Neural cell (in vitro differentiated cells): ENCODE data around the gene CRAMP1. TPM values are rescaled to one million over a fixed set of nuclear protein-coding genes. Genes with fewer than 3 reads are reported as not detected.

Experiments
- H2AFZ ChIP-seq: fragments of 200-600, 300-800 bp; sonication (generic), shearing (Covaris generic); 2 replicates; pipeline ENCODE4 v1.6.0; 2014; ENCODE audit warnings: low read depth, mild to moderate bottlenecking, antibody characterized with exemption, low read length, moderate library complexity
- H3F3A ChIP-seq: fragments of 200-600 bp; shearing (Covaris generic); 2 replicates; pipeline ENCODE4 v1.6.1; 2016; ENCODE audit warnings: mild to moderate bottlenecking, moderate library complexity, mixed read lengths, antibody characterized with exemption, low read length; ENCODE audit not compliant: insufficient read depth, poor library complexity, severe bottlenecking
- H3K27ac ChIP-seq: fragments of 200-600, 300-800 bp; sonication (generic), shearing (Covaris generic); 2 replicates; pipeline ENCODE4 v1.5.1; 2014; ENCODE audit warnings: mild to moderate bottlenecking, low read length, moderate library complexity
- H3K27me3 ChIP-seq: fragments of 300-800, 200-600 bp; sonication (generic), shearing (Covaris generic); 2 replicates; pipeline ENCODE4 v1.6.0; 2014; ENCODE audit warnings: mild to moderate bottlenecking, low read depth, low read length, moderate library complexity; ENCODE audit not compliant: insufficient read depth
- H3K36me3 ChIP-seq: fragments of 300-800, 200-600 bp; sonication (generic), shearing (Covaris generic); 2 replicates; pipeline ENCODE4 v1.5.1; 2014; ENCODE audit warnings: mild to moderate bottlenecking, antibody characterized with exemption, low read length, moderate library complexity; ENCODE audit not compliant: insufficient read depth
- H3K4me2 ChIP-seq: fragments of 300-800, 200-600 bp; sonication (generic), shearing (Covaris generic); 2 replicates; pipeline ENCODE4 v1.6.0; 2014; ENCODE audit warnings: mild to moderate bottlenecking, low read length
- H3K4me3 ChIP-seq: fragments of 300-800, 200-600 bp; sonication (generic), shearing (Covaris generic); 2 replicates; pipeline ENCODE4 v1.5.1; 2014; ENCODE audit warnings: mild to moderate bottlenecking, low read length, moderate library complexity
- H3K79me2 ChIP-seq: fragments of 200-600 bp; shearing (Covaris generic); replicated peaks from 2 replicates; pipeline ENCODE4 v1.6.0; 2014; ENCODE audit warnings: mild to moderate bottlenecking, low read length, moderate library complexity; ENCODE audit not compliant: insufficient read depth
- H3K9ac ChIP-seq: fragments of 300-800, 200-600 bp; sonication (generic), shearing (Covaris generic); 2 replicates; pipeline ENCODE4 v1.6.1; 2016; ENCODE audit warnings: mild to moderate bottlenecking, low read length, mixed read lengths
- H3K9me2 ChIP-seq: fragments of 200-600 bp; shearing (Covaris generic); 2 replicates; pipeline ENCODE4 v1.6.1; 2016; ENCODE audit warnings: mild to moderate bottlenecking, low read length, mixed read lengths; ENCODE audit not compliant: insufficient read depth
- H3K9me3 ChIP-seq: fragments of 200-600, 300-800 bp; sonication (generic), shearing (Covaris generic); 2 replicates; pipeline ENCODE4 v1.6.1; 2016; ENCODE audit warnings: mild to moderate bottlenecking, mixed run types, low read length, moderate library complexity, mixed read lengths
- H4K20me1 ChIP-seq: fragments of 200-600 bp; shearing (Covaris generic); 2 replicates; pipeline ENCODE4 v1.6.1; 2016; ENCODE audit warnings: mild to moderate bottlenecking, mixed run types; ENCODE audit not compliant: insufficient read depth
- CTCF ChIP-seq: fragments of 450-650 bp; IDR thresholded peaks from 2 replicates; pipeline ENCODE4 v1.5.1; 2014; ENCODE audit warnings: antibody characterized with exemption, mild to moderate bottlenecking, moderate library complexity; ENCODE audit not compliant: poor library complexity, severe bottlenecking
- EP300 ChIP-seq: fragments of 450-650 bp; conservative IDR thresholded peaks from 2 replicates; pipeline ENCODE4 v1.6.1; 2014; ENCODE audit warnings: antibody characterized with exemption, mild to moderate bottlenecking, moderate library complexity; ENCODE audit not compliant: poor library complexity, severe bottlenecking
- EZH2 ChIP-seq: fragments of 200-600, 300-800 bp; shearing (Covaris generic), sonication (generic); IDR thresholded peaks from 2 replicates; pipeline ENCODE4 v1.6.1; 2014; ENCODE audit warnings: antibody characterized with exemption, low read length, borderline replicate concordance, mild to moderate bottlenecking; ENCODE audit not compliant: insufficient read depth, poor library complexity, severe bottlenecking
- MXI1 ChIP-seq: fragments of 450-650 bp; conservative IDR thresholded peaks from 2 replicates; pipeline ENCODE4 v1.6.1; 2014; ENCODE audit warnings: antibody characterized with exemption, mild to moderate bottlenecking; ENCODE audit not compliant: poor library complexity, severe bottlenecking
- POLR2AphosphoS5 ChIP-seq: IDR thresholded peaks from 2 replicates; pipeline ENCODE4 v1.6.1; 2012
- RAD21 ChIP-seq: fragments of 450-650 bp; conservative IDR thresholded peaks from 2 replicates; pipeline ENCODE4 v1.6.1; 2014; ENCODE audit warnings: antibody characterized with exemption, mild to moderate bottlenecking, moderate library complexity
- REST ChIP-seq: IDR thresholded peaks from 2 replicates; pipeline ENCODE4 v1.6.1; 2012; ENCODE audit warnings: borderline replicate concordance
- SMC3 ChIP-seq: fragments of 450-650 bp; conservative IDR thresholded peaks from 2 replicates; pipeline ENCODE4 v1.6.1; 2014; ENCODE audit warnings: antibody characterized with exemption, mild to moderate bottlenecking, moderate library complexity; ENCODE audit not compliant: poor library complexity
- TAF1 ChIP-seq: IDR thresholded peaks from 2 replicates; pipeline ENCODE4 v1.6.1; 2012; ENCODE audit warnings: low read depth
- polyA plus RNA-seq: library from polyadenylated mRNA; depleted of rRNA; stranded (reverse); fragments of >200 nt; gene quantifications from 2 replicates; pipeline ENCODE4 v1.2.3, GENCODE V29; 2014

The CRAMP1 gene
- polyA plus RNA-seq, 1 donor from 2014 or later: 11.1 TPM

GRCh38 chr16:1724491-1724890 lies 112.3 kb downstream of the CRAMP1 start:
- Histone ChIP-seq H3K9me2 (no peaks in the 10 kb centered on the region), H3K27me3 (no peaks in the 10 kb centered on the region), H3K36me3 (no peaks in the 10 kb centered on the region), H3K9ac (no peak overlapping the region), H4K20me1 (no peaks in the 10 kb centered on the region), H3K27ac (no peak overlapping the region), H3K79me2 (peaks cover 13% of the 10 kb centered on the region), H3F3A (no peaks in the 10 kb centered on the region), H2AFZ (no peak overlapping the region), H3K9me3 (no peaks in the 10 kb centered on the region), H3K4me3 (no peak overlapping the region), H3K4me2 (no peak overlapping the region)
- TF ChIP-seq RAD21 (no peak), POLR2AphosphoS5 (no peak), MXI1 (no peak), EZH2 (no peak), REST (no peak), SMC3 (no peak), EP300 (no peak), TAF1 (no peak), CTCF (no peak)

- no peaks in the 10 kb centered on the region for H3K9me3 ChIP-seq
- H3K27ac ChIP-seq: no peak overlapping the region
- no peak overlapping the region for H3K9ac ChIP-seq
- no peak overlapping the region for H3K4me3 ChIP-seq
- H3K79me2 ChIP-seq: peaks cover 13% of the 10 kb centered on the region
- no peaks in the 10 kb centered on the region for H4K20me1 ChIP-seq
- no peak overlapping the region for H3K4me2 ChIP-seq
- H3K36me3 ChIP-seq: no peaks in the 10 kb centered on the region
- H3K9me2 ChIP-seq: no peaks in the 10 kb centered on the region
- no peak overlapping the region for H2AFZ ChIP-seq
- TF ChIP-seq SMC3 (no peak), RAD21 (no peak), POLR2AphosphoS5 (no peak), EP300 (no peak), REST (no peak), MXI1 (no peak), EZH2 (no peak), CTCF (no peak), TAF1 (no peak)
- H3K27me3 ChIP-seq: no peaks in the 10 kb centered on the region
- no peaks in the 10 kb centered on the region for H3F3A ChIP-seq
Measured at GRCh38 chr16:1726661-1727502, 114.7 kb downstream of the CRAMP1 start.
